HepG2 (cell line): ENCODE results near the gene IRF1. TPM values are rescaled to one million over a fixed set of nuclear protein-coding genes. Genes with fewer than 3 reads are reported as not detected.

Source experiments
- ATAC-seq: fragments of 200-7000 bp; cut with Tn5 transposase; 3 replicates; pipeline ENCODE4 v1.9.1; 2020; ENCODE audit warnings: mild to moderate bottlenecking, moderate library complexity
- BruUV-seq: library from RNA; stranded (reverse); fragments of 400-500 nt; replicated peaks from 2 replicates; lab custom pipeline; 2021; lab: Mats Ljungman, UMichigan
- CTCF ChIA-PET: fragments of 300-600 bp; formaldehyde crosslinking; extraction: SDS; loops from one replicate; lab custom pipeline; 2021; ENCODE audit warnings: low total read pairs, inconsistent platforms, low intra/inter-chr PET ratio; lab: Yijun Ruan, JAX
- POLR2A ChIA-PET: fragments of 350-600 bp; sonication (Branson Sonifier 250); formaldehyde crosslinking; loops from one replicate; lab custom pipeline; 2020; ENCODE audit warnings: antibody characterized with exemption, inconsistent platforms; lab: Yijun Ruan, JAX
- DNase-seq: peaks from one replicate; pipeline ENCODE4 v3.0.0-alpha.2; 2015; ENCODE audit warnings: low spot score
- FAIRE-seq: peaks from 3 replicates; lab custom pipeline; 2011; peaks lifted over from hg19 to GRCh38; lab: Jason Lieb, UNC
- H2AFZ ChIP-seq: one replicate; pipeline ENCODE4 v1.6.1; 2011; ENCODE audit warnings: low read length, inconsistent platforms
- H3K27ac ChIP-seq: fragments of 300-600 bp; 3 replicates; pipeline ENCODE4 v1.8.0; 2011; ENCODE audit warnings: mixed run types, mild to moderate bottlenecking, mixed read lengths, low read length, inconsistent platforms; ENCODE audit not compliant: insufficient read depth; ENCODE audit errors: extremely low read length
- H3K27me3 ChIP-seq, 2 experiments: fragments of 200-600 bp in 1 of 2; 2 replicates in 1 of 2; 3 replicates in 1 of 2; pipeline versions ENCODE4 v1.6.0 to v1.8.0; 2011; ENCODE audit warnings: low read length in 2 of 2, mild to moderate bottlenecking in 2 of 2, moderate library complexity in 2 of 2, inconsistent platforms in 1 of 2; ENCODE audit not compliant: insufficient read depth in 2 of 2, control insufficient read depth in 1 of 2
- H3K36me3 ChIP-seq, 2 experiments: fragments of 200-600 bp in 1 of 2; replicated peaks in 1 of 2; 2 replicates in 1 of 2; 3 replicates in 1 of 2; pipeline versions ENCODE4 v1.5.1 to v1.8.0; 2011; ENCODE audit warnings: low read length in 2 of 2, inconsistent platforms in 1 of 2; ENCODE audit not compliant: insufficient read depth in 2 of 2, control insufficient read depth in 1 of 2
- H3K4me1 ChIP-seq: 2 replicates; pipeline ENCODE4 v1.5.1; 2012; ENCODE audit warnings: low read length, inconsistent platforms; ENCODE audit not compliant: insufficient read depth
- H3K4me2 ChIP-seq: 2 replicates; pipeline ENCODE4 v1.6.0; 2011; ENCODE audit warnings: low read depth, low read length, inconsistent platforms
- H3K4me3 ChIP-seq, 3 experiments: fragments of 200-600 bp in 1 of 3; sonication (generic), shearing (Covaris generic) in 1 of 3; replicated peaks in 1 of 3; 2 replicates each; pipeline ENCODE4 v1.5.1; 2011 to 2016; ENCODE audit warnings: low read length in 3 of 3, inconsistent platforms in 2 of 3, low read depth in 2 of 3, mild to moderate bottlenecking in 2 of 3, control low read depth in 1 of 3, mixed read lengths in 1 of 3; ENCODE audit not compliant: insufficient read depth in 1 of 3
- H3K79me2 ChIP-seq: one replicate; pipeline ENCODE4 v1.6.1; 2011; ENCODE audit warnings: low read length, inconsistent platforms; ENCODE audit not compliant: insufficient read depth
- H3K9ac ChIP-seq: 2 replicates; pipeline ENCODE4 v1.6.0; 2011; ENCODE audit warnings: mild to moderate bottlenecking, low read depth, low read length, inconsistent platforms; ENCODE audit not compliant: insufficient read depth
- H3K9me3 ChIP-seq: 2 replicates; pipeline ENCODE4 v1.5.1; 2012; ENCODE audit warnings: mild to moderate bottlenecking, low read length
- H4K20me1 ChIP-seq: 2 replicates; pipeline ENCODE4 v1.6.0; 2011; ENCODE audit warnings: inconsistent platforms, mild to moderate bottlenecking, low read length, moderate library complexity; ENCODE audit not compliant: insufficient read depth
- ARID4A ChIP-seq: sonication (generic); formaldehyde crosslinking; IDR thresholded peaks from 2 replicates; pipeline ENCODE4 v1.5.0; 2020; ENCODE audit warnings: mild to moderate bottlenecking, missing genetic modification reagents, borderline replicate concordance
- CHD4 ChIP-seq: fragments of 200-600 bp; sonication (generic); IDR thresholded peaks from 2 replicates; pipeline ENCODE4 v1.7.0; 2017; ENCODE audit warnings: mild to moderate bottlenecking, low read length, borderline replicate concordance
- DMAP1 ChIP-seq: IDR thresholded peaks from 2 replicates; pipeline ENCODE4 v1.6.1; 2016
- GATAD2A ChIP-seq: IDR thresholded peaks from 2 replicates; pipeline ENCODE4 v1.6.1; 2016
- HDAC2 ChIP-seq: sonication (generic); formaldehyde crosslinking; IDR thresholded peaks from 2 replicates; pipeline ENCODE4 v1.4.0; 2020; ENCODE audit warnings: missing genetic modification reagents
- PHB2 ChIP-seq: fragments of 450-650 bp; IDR thresholded peaks from 2 replicates; pipeline ENCODE4 v1.6.1; 2018; ENCODE audit not compliant: partially characterized antibody
- PRDM4 ChIP-seq: sonication (generic); formaldehyde crosslinking; IDR thresholded peaks from 2 replicates; pipeline ENCODE4 v1.9.0; 2021; ENCODE audit warnings: missing genetic modification reagents, borderline replicate concordance
- SALL1 ChIP-seq: sonication (generic); formaldehyde crosslinking; IDR thresholded peaks from 2 replicates; pipeline ENCODE4 v1.8.0; 2022; ENCODE audit warnings: mild to moderate bottlenecking, missing genetic modification reagents
- ZEB1 ChIP-seq: IDR thresholded peaks from 2 replicates; pipeline ENCODE4 v1.6.1; 2012; ENCODE audit warnings: mild to moderate bottlenecking, low read depth, inconsistent platforms; ENCODE audit not compliant: insufficient replicate concordance
- ZNF337 ChIP-seq: sonication (generic); formaldehyde crosslinking; IDR thresholded peaks from 2 replicates; pipeline ENCODE4 v1.5.1; 2020; ENCODE audit warnings: missing genetic modification reagents, low read depth, mild to moderate bottlenecking, borderline replicate concordance
- ZNF33B ChIP-seq: sonication (generic); formaldehyde crosslinking; IDR thresholded peaks from 2 replicates; pipeline ENCODE4 v1.5.1; 2020; ENCODE audit warnings: mild to moderate bottlenecking, missing genetic modification reagents
- ZSCAN29 ChIP-seq: sonication (generic); formaldehyde crosslinking; conservative IDR thresholded peaks from 2 replicates; pipeline ENCODE4 v1.4.0; 2020; ENCODE audit warnings: mild to moderate bottlenecking, missing genetic modification reagents
- WGBS: methylation state at CpG from one replicate; pipeline ENCODE4 v1.1.6; 2017; ENCODE audit warnings: low lambda C conversion rate; 5-methylcytosine and 5-hydroxymethylcytosine counted together
- in situ Hi-C: cut with HindIII; loops from 2 replicates; pipeline ENCODE4 v1.10.0; 2017; ENCODE audit warnings: low pct_unique_long_range_greater_than_20kb; ENCODE audit not compliant: extremely low pct_ligation_motif_present
- intact Hi-C: fragments of 100-400 bp; cut with micrococcal nuclease; formaldehyde crosslinking; loops from one replicate; pipeline ENCODE4 v1.10.0; 2022; ENCODE audit not compliant: unreplicated experiment
- polyA plus RNA-seq, 8 experiments: library from polyadenylated mRNA; depleted of rRNA in 3 of 8; stranded (reverse) in 7 of 8; unstranded in 1 of 8; fragments of >200 nt; fragmentation: Illumina TruSeq in 4 of 8; extraction: Trizol in 4 of 8; gene quantifications; 2 replicates each; pipeline versions ENCODE4 v1.2.1 to v1.2.3, GENCODE V29; 2011 to 2016; ENCODE audit warnings: low read depth in 4 of 8, missing spikeins in 1 of 8, mixed read lengths in 1 of 8; ENCODE audit not compliant: insufficient read depth in 1 of 8
- total RNA-seq, 5 experiments: library from RNA; depleted of rRNA; stranded (reverse); fragments of >200 nt; fragmentation: Illumina TruSeq; extraction: Trizol; gene quantifications; 2 replicates each; pipeline ENCODE4 v1.2.3, GENCODE V29; 2016; ENCODE audit warnings: low read depth in 1 of 5
- TF ChIP-seq, protein P1 (sequence below): sonication (generic); formaldehyde crosslinking; conservative IDR thresholded peaks from 2 replicates; pipeline ENCODE4 v1.4.0; 2020; ENCODE audit warnings: mild to moderate bottlenecking, missing genetic modification reagents, moderate library complexity

The IRF1 gene
- total and polyA plus RNA-seq, 2 of the 13 experiments (the other 11 are each of a cell fraction or from before 2014, with no cell fraction given), result 4.1 to 8.8 TPM

DNA sequence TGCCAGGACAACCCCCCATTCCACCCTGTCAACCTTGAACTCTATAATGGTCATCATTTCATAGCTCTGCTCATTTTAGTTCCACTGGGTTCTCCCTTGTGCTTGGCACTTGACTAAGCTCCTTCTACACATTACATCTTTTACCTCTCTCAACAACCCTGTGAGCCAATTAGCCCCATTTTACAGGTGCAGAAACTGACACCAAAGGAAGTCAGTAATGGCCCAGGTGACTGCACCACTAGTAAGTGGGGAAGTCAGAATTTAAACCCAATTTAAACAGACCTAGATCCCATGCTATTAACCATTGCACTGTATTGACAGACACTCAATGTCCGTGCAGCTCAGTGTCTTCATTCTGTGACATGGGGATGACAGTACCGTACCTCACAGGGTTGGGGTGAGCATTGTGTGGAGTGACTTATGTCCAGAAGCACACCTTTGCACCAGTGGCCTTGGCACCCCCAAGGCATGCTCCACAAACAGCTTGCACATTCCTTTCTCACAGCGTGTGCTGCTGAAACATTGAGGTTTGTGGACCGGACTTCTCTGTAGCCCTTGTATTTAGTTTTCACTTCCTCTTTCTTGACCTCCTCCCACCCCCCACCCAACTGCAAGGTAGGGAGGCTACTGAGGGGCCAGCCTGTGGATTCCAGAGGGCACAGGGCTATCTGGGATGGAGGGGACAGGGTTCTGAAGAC is 23.1 kb downstream of the IRF1 start:
- 3% methylated on average over 4 of the region's 4 CpGs for WGBS
- H3K4me1 ChIP-seq, result peaks cover 84% of the 10 kb centered on the region
- POLR2A ChIA-PET, result interaction anchor here (0.9 to 2.0 kb wide), 11 partner anchors 9 to 56 kb away, joined by 3 to 18 read pairs (median 7); partner anchors contain the start of gene IRF1
- H2AFZ ChIP-seq, result no peak overlapping the region
- H3K36me3 ChIP-seq, result no peaks in the 10 kb centered on the region
- DNase-seq (peak; percentile 56), ATAC-seq (peak; percentile 35), FAIRE-seq (no peak)
- in situ Hi-C loops (no loop called here), intact Hi-C loops (no loop called here)
- H3K27me3 ChIP-seq, result no peaks in the 10 kb centered on the region
- no TSS peak for BruUV-seq
- H3K9ac ChIP-seq, result no peak overlapping the region
- H3K27ac ChIP-seq, result peak overlapping the region; percentile 35
- H3K4me3 ChIP-seq, result 0 out of 6 replicates have a peak overlapping the region, but pooled peaks of 1 of the 3 experiments have one; percentile 8
- H3K9me3 ChIP-seq, result no peaks in the 10 kb centered on the region
- H4K20me1 ChIP-seq, result no peaks in the 10 kb centered on the region
- H3K4me2 ChIP-seq, result peak overlapping the region; percentile 45
- CTCF ChIA-PET, result no interaction called here
- no peaks in the 10 kb centered on the region for H3K79me2 ChIP-seq
- TF ChIP-seq DMAP1 (CRISPR knock-in tag), result no peak
- TF ChIP-seq PHB2, result no peak
- TF ChIP-seq ZNF33B, result 0 out of 2 replicates have a peak, but pooled peaks have one; percentile 45
- TF ChIP-seq ZNF337 (CRISPR knock-in tag), result no peak
- peak; percentile 4 for TF ChIP-seq ZEB1
- no peak for TF ChIP-seq PRDM4 (CRISPR knock-in tag)
- 0 out of 2 replicates have a peak, but pooled peaks have one; percentile 16 for TF ChIP-seq GATAD2A (CRISPR knock-in tag)
- TF ChIP-seq CHD4, result peak; percentile 58; the same call in 1 of the 2 replicates
- 0 out of 2 replicates have a peak, but pooled peaks have one; percentile 3 for TF ChIP-seq HDAC2 (CRISPR knock-in tag)
- TF ChIP-seq ARID4A (CRISPR knock-in tag), result 0 out of 2 replicates have a peak, but pooled peaks have one; percentile 0
- peak; percentile 54; the same call in 1 of the 2 replicates for TF ChIP-seq SALL1 (CRISPR knock-in tag)
- no peak for TF ChIP-seq ZSCAN29 (CRISPR knock-in tag)
- TF ChIP-seq, protein P1, sequence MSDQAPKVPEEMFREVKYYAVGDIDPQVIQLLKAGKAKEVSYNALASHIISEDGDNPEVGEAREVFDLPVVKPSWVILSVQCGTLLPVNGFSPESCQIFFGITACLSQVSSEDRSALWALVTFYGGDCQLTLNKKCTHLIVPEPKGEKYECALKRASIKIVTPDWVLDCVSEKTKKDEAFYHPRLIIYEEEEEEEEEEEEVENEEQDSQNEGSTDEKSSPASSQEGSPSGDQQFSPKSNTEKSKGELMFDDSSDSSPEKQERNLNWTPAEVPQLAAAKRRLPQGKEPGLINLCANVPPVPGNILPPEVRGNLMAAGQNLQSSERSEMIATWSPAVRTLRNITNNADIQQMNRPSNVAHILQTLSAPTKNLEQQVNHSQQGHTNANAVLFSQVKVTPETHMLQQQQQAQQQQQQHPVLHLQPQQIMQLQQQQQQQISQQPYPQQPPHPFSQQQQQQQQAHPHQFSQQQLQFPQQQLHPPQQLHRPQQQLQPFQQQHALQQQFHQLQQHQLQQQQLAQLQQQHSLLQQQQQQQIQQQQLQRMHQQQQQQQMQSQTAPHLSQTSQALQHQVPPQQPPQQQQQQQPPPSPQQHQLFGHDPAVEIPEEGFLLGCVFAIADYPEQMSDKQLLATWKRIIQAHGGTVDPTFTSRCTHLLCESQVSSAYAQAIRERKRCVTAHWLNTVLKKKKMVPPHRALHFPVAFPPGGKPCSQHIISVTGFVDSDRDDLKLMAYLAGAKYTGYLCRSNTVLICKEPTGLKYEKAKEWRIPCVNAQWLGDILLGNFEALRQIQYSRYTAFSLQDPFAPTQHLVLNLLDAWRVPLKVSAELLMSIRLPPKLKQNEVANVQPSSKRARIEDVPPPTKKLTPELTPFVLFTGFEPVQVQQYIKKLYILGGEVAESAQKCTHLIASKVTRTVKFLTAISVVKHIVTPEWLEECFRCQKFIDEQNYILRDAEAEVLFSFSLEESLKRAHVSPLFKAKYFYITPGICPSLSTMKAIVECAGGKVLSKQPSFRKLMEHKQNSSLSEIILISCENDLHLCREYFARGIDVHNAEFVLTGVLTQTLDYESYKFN (CRISPR knock-in tag), result 0 out of 2 replicates have a peak, but pooled peaks have one; percentile 10
